OCI-LY3 (cell line): ENCODE data around the gene NLRP11.

Experiments used
- H2AFZ ChIP-seq: fragments of 200-600, 300-600 bp; shearing (Covaris generic); 2 replicates; pipeline ENCODE4 v1.6.0; 2014; ENCODE audit warnings: antibody characterized with exemption, low read depth, low read length
- H3K27ac ChIP-seq: fragments of 200-600, 300-600 bp; sonication (generic); 2 replicates; pipeline ENCODE4 v1.5.1; 2014; ENCODE audit warnings: mild to moderate bottlenecking, low read length, moderate library complexity, mixed read lengths
- H3K27me3 ChIP-seq: fragments of 200-600, 300-600 bp; sonication (generic); 2 replicates; pipeline ENCODE4 v1.6.1; 2014; ENCODE audit warnings: low read depth, low read length, mixed read lengths
- H3K36me3 ChIP-seq: fragments of 200-600, 300-600 bp; sonication (generic); replicated peaks from 2 replicates; pipeline ENCODE3; 2014; ENCODE audit warnings: low read depth, low read length, mixed read lengths
- H3K4me1 ChIP-seq: fragments of 300-600, 200-600 bp; sonication (generic); 2 replicates; pipeline ENCODE4 v1.6.1; 2014; ENCODE audit warnings: low read length, mixed read lengths
- H3K4me2 ChIP-seq: fragments of 200-600, 300-600 bp; sonication (generic); 2 replicates; pipeline ENCODE4 v1.6.1; 2014; ENCODE audit warnings: low read length, mixed read lengths
- H3K4me3 ChIP-seq: fragments of 300-600, 200-600 bp; sonication (generic); 2 replicates; pipeline ENCODE4 v1.5.1; 2014; ENCODE audit warnings: antibody characterized with exemption, mild to moderate bottlenecking, low read length, moderate library complexity
- H3K79me2 ChIP-seq: fragments of 300-600, 200-600 bp; shearing (Covaris generic); 2 replicates; pipeline ENCODE4 v1.6.1; 2014; ENCODE audit warnings: mild to moderate bottlenecking, low read length, mixed read lengths
- H3K9ac ChIP-seq: fragments of 300-600, 200-600 bp; shearing (Covaris generic); 2 replicates; pipeline ENCODE4 v1.6.0; 2014; ENCODE audit warnings: mild to moderate bottlenecking, low read length, moderate library complexity
- H3K9me3 ChIP-seq: fragments of 200-600, 300-600 bp; shearing (Covaris generic); 2 replicates; pipeline ENCODE4 v1.6.1; 2014; ENCODE audit warnings: low read length, mixed read lengths; ENCODE audit not compliant: insufficient read depth
- H4K20me1 ChIP-seq: fragments of 200-600, 300-600 bp; sonication (generic); 2 replicates; pipeline ENCODE4 v1.6.1; 2016; ENCODE audit warnings: low read length, mixed read lengths; ENCODE audit not compliant: insufficient read depth
- CTCF ChIP-seq: fragments of 200-600, 300-600 bp; sonication (generic); IDR thresholded peaks from 2 replicates; pipeline ENCODE4 v1.5.1; 2014; ENCODE audit warnings: antibody characterized with exemption, low read length, low read depth
- EZH2phosphoT487 ChIP-seq: fragments of 200-600 bp; shearing (Covaris generic); IDR thresholded peaks from 2 replicates; pipeline ENCODE4 v1.6.1; 2018; ENCODE audit warnings: antibody characterized with exemption, mixed run types, low read depth

NLRP11 gene

GRCh38 chr19:55753401-55753800, 78.4 kb downstream of the NLRP11 start:
- no peaks in the 10 kb centered on the region for H3K27me3 ChIP-seq
- H3K4me3 ChIP-seq, result no peak overlapping the region

GRCh38 chr19:55750715-55751114, 81.1 kb downstream of the NLRP11 start:
- H3K9me3 ChIP-seq, result no peaks in the 10 kb centered on the region
- no peak for TF ChIP-seq EZH2phosphoT487
- TF ChIP-seq CTCF, result no peak

More at GRCh38 chr19:55753401-55753800, 78.4 kb downstream of the NLRP11 start:
- no peak overlapping the region for H3K9ac ChIP-seq
- H2AFZ ChIP-seq, result no peak overlapping the region
- H3K4me2 ChIP-seq, result no peak overlapping the region
- no peaks in the 10 kb centered on the region for H4K20me1 ChIP-seq
- H3K9me3 ChIP-seq, result no peaks in the 10 kb centered on the region
- H3K4me1 ChIP-seq, result no peaks in the 10 kb centered on the region
- H3K36me3 ChIP-seq, result no peaks in the 10 kb centered on the region
- H3K79me2 ChIP-seq, result no peaks in the 10 kb centered on the region
- H3K27ac ChIP-seq, result no peak overlapping the region
- TF ChIP-seq EZH2phosphoT487, result no peak
- TF ChIP-seq CTCF, result no peak

GRCh38 chr19:55738302-55738701, 93.5 kb downstream of the NLRP11 start, which contains the start of gene NLRP9:
NLRP9 (minus strand) TSS chr19:55738402; CDS start chr19:55738374, 28 bp downstream.
- no peaks in the 10 kb centered on the region for H3K27me3 ChIP-seq
- H3K36me3 ChIP-seq, result no peaks in the 10 kb centered on the region
- no peak within 1 kb of the TSS for H3K4me2 ChIP-seq
- H3K79me2 ChIP-seq, result no peaks in the 10 kb centered on the region
- no peaks in the 10 kb centered on the region for H3K9me3 ChIP-seq
- H2AFZ ChIP-seq, result no peak within 1 kb of the TSS
- H3K27ac ChIP-seq, result no peak within 1 kb of the TSS
- no peaks in the 10 kb centered on the region for H3K4me1 ChIP-seq
- no peak for TF ChIP-seq CTCF
- no peak for TF ChIP-seq EZH2phosphoT487
- H4K20me1 ChIP-seq, result no peaks in the 10 kb centered on the region
- no peak within 1 kb of the TSS for H3K4me3 ChIP-seq
- no peak within 1 kb of the TSS for H3K9ac ChIP-seq

More at GRCh38 chr19:55750715-55751114, 81.1 kb downstream of the NLRP11 start:
- Histone ChIP-seq H3K4me3 (no peak overlapping the region), H2AFZ (no peak overlapping the region), H3K36me3 (no peaks in the 10 kb centered on the region), H4K20me1 (no peaks in the 10 kb centered on the region), H3K4me1 (no peaks in the 10 kb centered on the region), H3K79me2 (no peaks in the 10 kb centered on the region), H3K4me2 (no peak overlapping the region), H3K27me3 (no peaks in the 10 kb centered on the region; the same call in 1 of the 2 replicates), H3K9ac (no peak overlapping the region), H3K27ac (no peak overlapping the region)
